ENCODE results near the gene KCNIP4. TPM values are rescaled to one million over a fixed set of nuclear protein-coding genes. Genes with fewer than 3 reads are reported as not detected.

The KCNIP4 gene
- total and polyA plus RNA-seq, 2 donors (not counting 1 experiment from before 2014, with no cell fraction given) = not detected

DNA sequence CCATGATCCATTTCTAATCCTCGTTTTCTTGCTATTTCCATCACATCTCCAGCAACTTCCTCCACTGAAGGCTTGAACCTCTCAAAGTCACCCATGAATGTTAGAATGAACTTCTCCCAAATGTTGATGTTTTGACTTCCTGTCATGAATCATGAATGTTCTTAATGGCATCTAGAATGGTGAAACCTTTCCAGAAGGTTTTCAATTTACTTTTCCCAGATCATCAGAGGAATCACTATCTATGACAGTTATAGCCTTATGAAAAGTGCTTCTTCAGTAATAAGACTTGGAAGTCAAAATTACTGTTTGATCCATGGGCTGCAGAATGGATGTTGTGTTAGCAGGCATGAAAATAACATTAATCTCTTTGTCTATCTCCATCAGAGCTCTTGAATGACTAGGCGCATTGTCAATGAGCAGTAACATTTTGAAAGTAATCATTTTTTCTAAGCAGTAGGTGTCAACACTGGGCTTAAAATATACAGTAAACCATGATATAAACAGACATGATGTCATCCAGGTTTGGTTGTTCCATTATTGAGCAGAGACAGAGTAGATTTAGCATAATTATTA, 268.2 kb downstream of the KCNIP4 start:
- Histone ChIP-seq H3K27me3 (replicated peaks in 1 of 4; ENCODE audit: control extremely low read depth in 1 of 4, control insufficient read depth in 3 of 4, insufficient read depth in 4 of 4, low read length in 3 of 4) (no peaks in the 10 kb centered on the region), H3K79me2 (ENCODE audit: control insufficient read depth, insufficient read depth, low read length) (no peaks in the 10 kb centered on the region), H3K4me1 (ENCODE audit: control insufficient read depth in 2 of 2, insufficient read depth in 2 of 2, low read length in 2 of 2) (no peaks in the 10 kb centered on the region), H3K36me3 (replicated peaks in 1 of 2; ENCODE audit: control extremely low read depth in 1 of 2, control insufficient read depth in 1 of 2, extremely low read depth in 1 of 2, insufficient read depth in 2 of 2, low read length in 1 of 2) (no peaks in the 10 kb centered on the region), H3K4me3 (ENCODE audit: control extremely low read depth in 1 of 5, extremely low read depth in 1 of 5, insufficient read depth in 1 of 5, low read depth in 2 of 5, low read length in 4 of 5) (no peak overlapping the region), H2AFZ (ENCODE audit: insufficient read depth, low read depth, low read length, poor library complexity, severe bottlenecking) (no peak overlapping the region), H3K9ac (ENCODE audit: low read length) (no peak overlapping the region), H4K20me1 (ENCODE audit: control insufficient read depth, insufficient read depth, low read length, poor library complexity, severe bottlenecking) (no peaks in the 10 kb centered on the region), H3K9me3 (ENCODE audit: control extremely low read depth in 1 of 3, control insufficient read depth in 2 of 3, insufficient read depth in 1 of 3, low read length in 2 of 3) (peaks cover 0 to 4% (median 0%) of the 10 kb centered on the region in 3 donors), H3K27ac (ENCODE audit: low read length in 2 of 2) (no peak overlapping the region), H3K4me2 (replicated peaks; ENCODE audit: low read depth, low read length, poor library complexity, severe bottlenecking) (no peak overlapping the region)
- Mint-ChIP-seq H3K4me1 (no peaks in the 10 kb centered on the region), H3K27me3 (no peaks in the 10 kb centered on the region), H3K9me3 (ENCODE audit: insufficient read depth) (peaks cover 5% of the 10 kb centered on the region), H3K4me3 (no peak overlapping the region), H3K27ac (no peak overlapping the region)
- WGBS (ENCODE audit: insufficient coverage) = no CpG with 5 or more reads among the region's 2 CpGs
- ChIA-PET POLR2A (no interaction called here), CTCF (no interaction called here)
- intact Hi-C loops (cut with micrococcal nuclease) = no loop called here
- TF ChIP-seq EZH2 (IDR thresholded peaks at IDR 0.05; ENCODE audit: borderline replicate concordance, insufficient read depth, low read depth, low read length, poor library complexity, severe bottlenecking) = no peak
- TF ChIP-seq, protein P1, sequence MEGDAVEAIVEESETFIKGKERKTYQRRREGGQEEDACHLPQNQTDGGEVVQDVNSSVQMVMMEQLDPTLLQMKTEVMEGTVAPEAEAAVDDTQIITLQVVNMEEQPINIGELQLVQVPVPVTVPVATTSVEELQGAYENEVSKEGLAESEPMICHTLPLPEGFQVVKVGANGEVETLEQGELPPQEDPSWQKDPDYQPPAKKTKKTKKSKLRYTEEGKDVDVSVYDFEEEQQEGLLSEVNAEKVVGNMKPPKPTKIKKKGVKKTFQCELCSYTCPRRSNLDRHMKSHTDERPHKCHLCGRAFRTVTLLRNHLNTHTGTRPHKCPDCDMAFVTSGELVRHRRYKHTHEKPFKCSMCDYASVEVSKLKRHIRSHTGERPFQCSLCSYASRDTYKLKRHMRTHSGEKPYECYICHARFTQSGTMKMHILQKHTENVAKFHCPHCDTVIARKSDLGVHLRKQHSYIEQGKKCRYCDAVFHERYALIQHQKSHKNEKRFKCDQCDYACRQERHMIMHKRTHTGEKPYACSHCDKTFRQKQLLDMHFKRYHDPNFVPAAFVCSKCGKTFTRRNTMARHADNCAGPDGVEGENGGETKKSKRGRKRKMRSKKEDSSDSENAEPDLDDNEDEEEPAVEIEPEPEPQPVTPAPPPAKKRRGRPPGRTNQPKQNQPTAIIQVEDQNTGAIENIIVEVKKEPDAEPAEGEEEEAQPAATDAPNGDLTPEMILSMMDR (IDR thresholded peaks at IDR 0.05) = no peak
- no peak for DNase-seq
- ATAC-seq (ENCODE audit: low read depth) = no peak

DNA sequence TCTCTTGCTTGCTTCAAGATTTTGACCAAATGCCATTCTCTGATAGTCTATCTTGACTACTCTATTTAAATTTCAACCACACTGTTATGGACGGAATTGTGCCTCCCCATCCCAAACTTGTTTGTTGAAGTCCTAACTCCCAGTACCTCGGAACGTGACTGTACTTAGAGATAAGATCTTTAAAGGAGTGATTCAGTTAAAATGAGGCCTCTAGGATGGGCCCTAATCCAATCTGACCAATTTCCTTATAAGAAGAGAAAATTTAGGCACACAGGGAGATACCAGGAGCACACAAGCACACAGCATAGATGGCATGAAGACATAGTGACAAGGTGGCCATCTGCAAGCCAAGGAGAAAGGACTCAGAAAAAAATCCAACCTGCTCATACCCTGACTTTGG, 269.9 kb downstream of the KCNIP4 start:
- Histone ChIP-seq H3K4me1 (ENCODE audit: control insufficient read depth in 2 of 2, insufficient read depth in 2 of 2, low read length in 2 of 2) (no peaks in the 10 kb centered on the region), H3K4me2 (replicated peaks; ENCODE audit: low read depth, low read length, poor library complexity, severe bottlenecking) (no peak overlapping the region), H3K9ac (ENCODE audit: low read length) (no peak overlapping the region), H3K36me3 (replicated peaks in 1 of 2; ENCODE audit: control extremely low read depth in 1 of 2, control insufficient read depth in 1 of 2, extremely low read depth in 1 of 2, insufficient read depth in 2 of 2, low read length in 1 of 2) (no peaks in the 10 kb centered on the region), H3K9me3 (ENCODE audit: control extremely low read depth in 1 of 3, control insufficient read depth in 2 of 3, insufficient read depth in 1 of 3, low read length in 2 of 3) (peaks cover 0 to 4% (median 1%) of the 10 kb centered on the region in 3 donors), H3K27ac (ENCODE audit: low read length in 2 of 2) (no peak overlapping the region), H3K79me2 (ENCODE audit: control insufficient read depth, insufficient read depth, low read length) (no peaks in the 10 kb centered on the region), H3K4me3 (ENCODE audit: control extremely low read depth in 1 of 5, extremely low read depth in 1 of 5, insufficient read depth in 1 of 5, low read depth in 2 of 5, low read length in 4 of 5) (no peak overlapping the region), H4K20me1 (ENCODE audit: control insufficient read depth, insufficient read depth, low read length, poor library complexity, severe bottlenecking) (no peaks in the 10 kb centered on the region), H2AFZ (ENCODE audit: insufficient read depth, low read depth, low read length, poor library complexity, severe bottlenecking) (no peak overlapping the region), H3K27me3 (replicated peaks in 1 of 4; ENCODE audit: control extremely low read depth in 1 of 4, control insufficient read depth in 3 of 4, insufficient read depth in 4 of 4, low read length in 3 of 4) (no peaks in the 10 kb centered on the region)
- H3K4me3 Mint-ChIP-seq = no peak overlapping the region
- no peak for ATAC-seq (ENCODE audit: low read depth)
- H3K27me3 Mint-ChIP-seq = no peaks in the 10 kb centered on the region
- H3K27ac Mint-ChIP-seq = no peak overlapping the region
- H3K9me3 Mint-ChIP-seq (ENCODE audit: insufficient read depth) = peaks cover 5% of the 10 kb centered on the region
- DNase-seq = no peak
- no CpG with 5 or more reads among the region's 3 CpGs for WGBS (ENCODE audit: insufficient coverage)
- ChIA-PET CTCF (no interaction called here), POLR2A (no interaction called here)
- no peak for TF ChIP-seq EZH2 (IDR thresholded peaks at IDR 0.05; ENCODE audit: borderline replicate concordance, insufficient read depth, low read depth, low read length, poor library complexity, severe bottlenecking)
- no peaks in the 10 kb centered on the region for H3K4me1 Mint-ChIP-seq
- intact Hi-C loops (cut with micrococcal nuclease) = no loop called here
